ENCODE data around the gene MAP7.
A peak's percentile ranks its signal among the peaks of the same experiment; 100 is the strongest.

The MAP7 gene

GRCh38 chr6:136527831-136528230 lies 22.4 kb downstream of the MAP7 start:
- no peak for DNase-seq

- DNase-seq = no peak
These were observed 23.3 kb downstream of the MAP7 start for GRCh38 chr6:136526937-136527336.

GRCh38 chr6:136526196-136526930 lies 23.9 kb downstream of the MAP7 start:
- peak; percentile 2 to 79 for DNase-seq

GRCh38 chr6:136525586-136526195 lies 24.5 kb downstream of the MAP7 start:
- no peak for DNase-seq

GRCh38 chr6:136524936-136525413 lies 25.2 kb downstream of the MAP7 start:
- DNase-seq = peak in 1 of 2 donors; percentile 48

GRCh38 chr6:136524339-136524935 lies 25.8 kb downstream of the MAP7 start:
- no peak for DNase-seq

- DNase-seq = no peak
These were observed 27.0 kb downstream of the MAP7 start for GRCh38 chr6:136523196-136523595.

GRCh38 chr6:136522636-136523035 lies 27.6 kb downstream of the MAP7 start:
- DNase-seq = no peak

GRCh38 chr6:136521911-136522310 lies 28.3 kb downstream of the MAP7 start:
- DNase-seq = no peak

- DNase-seq = no peak
These were observed 28.8 kb downstream of the MAP7 start for GRCh38 chr6:136521427-136521826.

GRCh38 chr6:136520517-136520916 lies 29.7 kb downstream of the MAP7 start:
- DNase-seq = no peak

- DNase-seq = no peak
These were observed 32.6 kb downstream of the MAP7 start for GRCh38 chr6:136517582-136517981.

- DNase-seq = no peak
These were observed 33.2 kb downstream of the MAP7 start for GRCh38 chr6:136517002-136517401.

- no peak for DNase-seq
These were observed 35.6 kb downstream of the MAP7 start for GRCh38 chr6:136514591-136514990.

GRCh38 chr6:136511926-136512325 lies 38.3 kb downstream of the MAP7 start:
- no peak for DNase-seq

- no peak for DNase-seq
These were observed 38.8 kb downstream of the MAP7 start for GRCh38 chr6:136511397-136511796.

- no peak for DNase-seq
These were observed 39.4 kb downstream of the MAP7 start for GRCh38 chr6:136510782-136511181.

GRCh38 chr6:136510299-136510698 lies 39.9 kb downstream of the MAP7 start:
- no peak for DNase-seq

- DNase-seq = peak in 1 of 2 donors; percentile 70
These were observed 41.4 kb downstream of the MAP7 start for GRCh38 chr6:136508725-136509392.

- DNase-seq = no peak
These were observed 44.0 kb downstream of the MAP7 start for GRCh38 chr6:136506124-136506799.

- DNase-seq = peak in 1 of 2 donors; percentile 40
These were observed 46.8 kb downstream of the MAP7 start for GRCh38 chr6:136503303-136504029.

- peak in 1 of 2 donors; percentile 36 for DNase-seq
These were observed 47.4 kb downstream of the MAP7 start for GRCh38 chr6:136502786-136503185.

Measured in bone marrow (tissue), 2 donors.